K562 (cell line): ENCODE results near the gene HMOX2. TPM values are rescaled to one million over a fixed set of nuclear protein-coding genes. Genes with fewer than 3 reads are reported as not detected.
A peak's percentile ranks its signal among the peaks of the same experiment; 100 is the strongest.

Source experiments
- CREM ChIP-seq: IDR thresholded peaks from 2 replicates; pipeline ENCODE4 v1.6.1; 2014; ENCODE audit warnings: antibody characterized with exemption, low read depth
- GATAD2B ChIP-seq: fragments of 450-650 bp; IDR thresholded peaks from 2 replicates; pipeline ENCODE4 v1.6.1; 2017; ENCODE audit warnings: mild to moderate bottlenecking, borderline replicate concordance
- HDAC6 ChIP-seq: IDR thresholded peaks from 2 replicates; pipeline ENCODE4 v1.6.1; 2012; ENCODE audit warnings: low read depth, mild to moderate bottlenecking, control low read depth, inconsistent platforms, low read length, moderate library complexity
- MECOM ChIP-seq: fragments of 250-450 bp; sonication (Bioruptor Pico); IDR thresholded peaks from 2 replicates; pipeline ENCODE4 v1.8.0; 2022; ENCODE audit warnings: inconsistent platforms
- MXI1 ChIP-seq: IDR thresholded peaks from 2 replicates; pipeline ENCODE4 v1.6.1; 2011; ENCODE audit warnings: low read depth, mild to moderate bottlenecking, improper control_type of control experiment, low read length
- NFE2 ChIP-seq: IDR thresholded peaks from 2 replicates; pipeline ENCODE4 v1.6.1; 2014; ENCODE audit warnings: antibody characterized with exemption, low read depth
- NR1H2 ChIP-seq: sonication (generic); formaldehyde crosslinking; IDR thresholded peaks from 2 replicates; pipeline ENCODE4 v1.4.0; 2020; ENCODE audit warnings: mild to moderate bottlenecking, missing genetic modification reagents
- NR3C1 ChIP-seq: sonication (generic); formaldehyde crosslinking; IDR thresholded peaks from 2 replicates; pipeline ENCODE4 v1.8.1; 2022; ENCODE audit warnings: missing genetic modification reagents
- NUFIP1 ChIP-seq: fragments of 450-650 bp; IDR thresholded peaks from 2 replicates; pipeline ENCODE4 v1.6.1; 2018; ENCODE audit not compliant: partially characterized antibody
- POLR2AphosphoS5 ChIP-seq: IDR thresholded peaks from 2 replicates; pipeline ENCODE4 v1.6.1; 2011; ENCODE audit warnings: mild to moderate bottlenecking, low read depth, low read length, moderate library complexity; ENCODE audit not compliant: control insufficient read depth, insufficient read depth
- POLR2H ChIP-seq: IDR thresholded peaks from 2 replicates; pipeline ENCODE4 v1.6.1; 2016; ENCODE audit warnings: missing genetic modification characterization, low read depth, mild to moderate bottlenecking, control low read depth, missing compliant biosample characterization, moderate library complexity
- POLR3G ChIP-seq: IDR thresholded peaks from 2 replicates; pipeline ENCODE4 v1.6.1; 2011; ENCODE audit not compliant: insufficient read length, insufficient replicate concordance; ENCODE audit errors: extremely low read depth
- POU5F1 ChIP-seq: fragments of 150-350 bp; IDR thresholded peaks from 2 replicates; pipeline ENCODE4 v1.6.1; 2014; ENCODE audit warnings: borderline replicate concordance, low read length, low read depth, mild to moderate bottlenecking; ENCODE audit not compliant: partially characterized antibody
- PRPF4 ChIP-seq: fragments of 200-400 bp; formaldehyde crosslinking; IDR thresholded peaks from one replicate; pipeline ENCODE4 v1.6.1; 2017; ENCODE audit warnings: low read length, low read depth, mild to moderate bottlenecking; ENCODE audit not compliant: insufficient read depth, poor library complexity, severe bottlenecking
- SRSF9 ChIP-seq: fragments of 200-400 bp; formaldehyde crosslinking; IDR thresholded peaks from 2 replicates; pipeline ENCODE4 v1.6.1; 2017; ENCODE audit warnings: low read depth, low read length, borderline replicate concordance
- TRIM28 ChIP-seq: fragments of 450-650 bp; IDR thresholded peaks from 2 replicates; pipeline ENCODE4 v1.6.1; 2017
- ZNF589 ChIP-seq: fragments of 200-800 bp; sonication (Bioruptor generic); IDR thresholded peaks from 2 replicates; pipeline ENCODE4 v1.6.1; 2016; ENCODE audit warnings: low read depth, missing genetic modification characterization, missing compliant biosample characterization
- ZNF717 ChIP-seq: fragments of 250-450 bp; sonication (Bioruptor Pico); IDR thresholded peaks from 2 replicates; pipeline ENCODE4 v1.5.0; 2021
- polyA plus RNA-seq, 8 experiments: library from polyadenylated mRNA; depleted of rRNA in 4 of 8; stranded (reverse) in 5 of 8; unstranded in 3 of 8; fragments of >200 nt; fragmentation: Nextera tagmentation in 2 of 8; fragmentation: Illumina TruSeq in 1 of 8; extraction: Ambion mirVana in 2 of 8; extraction: Trizol in 1 of 8; gene quantifications; 2 replicates each; pipeline versions ENCODE4 v1.2.1 to v1.2.3, GENCODE V29; 2011 to 2014; ENCODE audit warnings: inconsistent platforms in 1 of 8, missing spikeins in 1 of 8
- total RNA-seq, 7 experiments: library from RNA; depleted of rRNA in 6 of 7; stranded (reverse); fragments of >200 nt in 6 of 7; fragmentation: Illumina TruSeq in 2 of 7; extraction: Trizol in 2 of 7; gene quantifications; 2 replicates each; pipeline versions ENCODE4 v1.2.1 to v1.2.3, GENCODE V29; 2011 to 2021; ENCODE audit warnings: low replicate concordance in 1 of 7
- TF ChIP-seq, protein P1 (sequence below): fragments of 200-800 bp; sonication (Bioruptor generic); IDR thresholded peaks from 2 replicates; pipeline ENCODE4 v1.6.1; 2017; ENCODE audit warnings: missing genetic modification characterization, missing compliant biosample characterization
- TF ChIP-seq, protein P2 (sequence below): fragments of 250-450 bp; sonication (Bioruptor Pico); IDR thresholded peaks from 2 replicates; pipeline ENCODE4 v1.8.0; 2021; ENCODE audit warnings: moderate library complexity, mild to moderate bottlenecking, inconsistent platforms
- TF ChIP-seq, protein P3 (sequence below): fragments of 450-650 bp; IDR thresholded peaks from 2 replicates; pipeline ENCODE4 v1.6.1; 2016; ENCODE audit warnings: mild to moderate bottlenecking

Gene HMOX2
- total and polyA plus RNA-seq, 9 of the 15 experiments (the other 6 are each of a cell fraction or from before 2014, with no cell fraction given), result 26.8 to 87.4 (median 57.4) TPM

DNA sequence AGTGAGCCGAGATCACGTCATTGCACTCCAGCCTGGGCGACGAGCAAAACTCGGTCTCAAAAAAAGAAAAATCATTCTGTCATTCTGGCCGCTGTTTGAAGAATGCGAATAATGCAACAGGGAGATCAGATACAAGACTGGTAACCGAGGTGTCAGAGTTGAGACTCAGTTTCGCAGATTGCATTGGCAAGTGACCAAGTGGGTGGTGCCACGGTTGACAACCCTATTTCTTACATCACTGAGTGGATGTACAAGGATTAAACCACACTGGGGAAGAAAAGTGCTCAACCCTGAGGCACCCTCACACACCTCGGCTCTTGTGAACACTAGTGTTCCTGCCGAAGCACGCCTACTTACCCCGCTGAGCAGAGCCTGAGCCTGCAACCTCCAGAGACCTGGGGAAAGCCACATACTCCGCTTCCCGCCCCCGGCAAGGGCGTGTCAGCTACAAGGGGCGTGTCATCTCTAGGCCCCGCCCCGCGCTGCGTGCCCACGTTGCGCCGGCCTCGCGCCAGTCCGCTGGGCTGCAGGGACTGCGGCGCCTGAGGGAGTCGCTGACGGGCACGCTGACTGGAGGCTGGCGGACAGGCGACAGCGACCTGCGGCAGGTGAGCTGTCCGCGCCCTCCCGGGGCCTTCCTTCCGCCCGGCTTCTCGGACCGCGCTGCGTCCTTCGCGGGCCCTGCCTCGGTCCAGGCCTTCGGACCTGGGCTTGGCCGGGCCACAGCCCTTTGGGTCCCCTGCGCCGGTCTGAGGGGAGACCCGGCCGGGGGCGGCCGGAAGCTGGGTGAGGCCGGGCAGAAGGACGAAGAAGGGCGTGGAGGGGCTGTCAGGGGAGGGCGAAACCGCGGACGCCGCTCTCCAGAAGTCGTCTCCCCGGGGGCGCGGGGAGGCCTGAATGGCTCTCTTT is at the start of gene HMOX2 (continued):
- TF ChIP-seq, protein P1, sequence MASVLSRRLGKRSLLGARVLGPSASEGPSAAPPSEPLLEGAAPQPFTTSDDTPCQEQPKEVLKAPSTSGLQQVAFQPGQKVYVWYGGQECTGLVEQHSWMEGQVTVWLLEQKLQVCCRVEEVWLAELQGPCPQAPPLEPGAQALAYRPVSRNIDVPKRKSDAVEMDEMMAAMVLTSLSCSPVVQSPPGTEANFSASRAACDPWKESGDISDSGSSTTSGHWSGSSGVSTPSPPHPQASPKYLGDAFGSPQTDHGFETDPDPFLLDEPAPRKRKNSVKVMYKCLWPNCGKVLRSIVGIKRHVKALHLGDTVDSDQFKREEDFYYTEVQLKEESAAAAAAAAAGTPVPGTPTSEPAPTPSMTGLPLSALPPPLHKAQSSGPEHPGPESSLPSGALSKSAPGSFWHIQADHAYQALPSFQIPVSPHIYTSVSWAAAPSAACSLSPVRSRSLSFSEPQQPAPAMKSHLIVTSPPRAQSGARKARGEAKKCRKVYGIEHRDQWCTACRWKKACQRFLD (CRISPR knock-in tag), result peak; percentile 48; the same call in 1 of the 2 replicates
- TF ChIP-seq ZNF589 (CRISPR knock-in tag), result no peak
- TF ChIP-seq, protein P2, sequence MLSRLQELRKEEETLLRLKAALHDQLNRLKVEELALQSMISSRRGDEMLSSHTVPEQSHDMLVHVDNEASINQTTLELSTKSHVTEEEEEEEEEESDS, result no peak
- TF ChIP-seq SRSF9, result no peak
- TF ChIP-seq NFE2, result no peak
- TF ChIP-seq, protein P3, sequence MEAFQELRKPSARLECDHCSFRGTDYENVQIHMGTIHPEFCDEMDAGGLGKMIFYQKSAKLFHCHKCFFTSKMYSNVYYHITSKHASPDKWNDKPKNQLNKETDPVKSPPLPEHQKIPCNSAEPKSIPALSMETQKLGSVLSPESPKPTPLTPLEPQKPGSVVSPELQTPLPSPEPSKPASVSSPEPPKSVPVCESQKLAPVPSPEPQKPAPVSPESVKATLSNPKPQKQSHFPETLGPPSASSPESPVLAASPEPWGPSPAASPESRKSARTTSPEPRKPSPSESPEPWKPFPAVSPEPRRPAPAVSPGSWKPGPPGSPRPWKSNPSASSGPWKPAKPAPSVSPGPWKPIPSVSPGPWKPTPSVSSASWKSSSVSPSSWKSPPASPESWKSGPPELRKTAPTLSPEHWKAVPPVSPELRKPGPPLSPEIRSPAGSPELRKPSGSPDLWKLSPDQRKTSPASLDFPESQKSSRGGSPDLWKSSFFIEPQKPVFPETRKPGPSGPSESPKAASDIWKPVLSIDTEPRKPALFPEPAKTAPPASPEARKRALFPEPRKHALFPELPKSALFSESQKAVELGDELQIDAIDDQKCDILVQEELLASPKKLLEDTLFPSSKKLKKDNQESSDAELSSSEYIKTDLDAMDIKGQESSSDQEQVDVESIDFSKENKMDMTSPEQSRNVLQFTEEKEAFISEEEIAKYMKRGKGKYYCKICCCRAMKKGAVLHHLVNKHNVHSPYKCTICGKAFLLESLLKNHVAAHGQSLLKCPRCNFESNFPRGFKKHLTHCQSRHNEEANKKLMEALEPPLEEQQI, result no peak
- no peak for TF ChIP-seq POLR3G
- no peak for TF ChIP-seq MECOM
- no peak for TF ChIP-seq PRPF4
- no peak for TF ChIP-seq GATAD2B
- TF ChIP-seq TRIM28, result no peak
- TF ChIP-seq ZNF717 (CRISPR knock-in tag), result no peak
- TF ChIP-seq NUFIP1, result no peak
- TF ChIP-seq NR1H2, result no peak
- TF ChIP-seq POLR2AphosphoS5, result peak; percentile 71
- TF ChIP-seq POLR2H (tag), result no peak
- TF ChIP-seq HDAC6, result no peak
- peak; percentile 76; the same call in 1 of the 2 replicates for TF ChIP-seq MXI1
- TF ChIP-seq CREM, result peak; percentile 92
- TF ChIP-seq POU5F1, result no peak
- no peak for TF ChIP-seq NR3C1 (CRISPR knock-in tag)
